Stimulated activated CD4-positive, alpha-beta T cell treated with anti-CD3 and anti-CD28 coated beads, Interleukin-1b, Interleukin-23, amount 100 ng/mL, for 1 hour (primary cell): Measurements from ENCODE around the gene HCN2.
A peak's percentile ranks its signal among the peaks of the same experiment; 100 is the strongest.

Experiments
- DNase-seq, 2 donors: peaks; one replicate each; pipeline ENCODE4 v3.0.0-alpha.2; 2020; ENCODE audit warnings: low read depth in 2 of 2

HCN2 gene

DNA sequence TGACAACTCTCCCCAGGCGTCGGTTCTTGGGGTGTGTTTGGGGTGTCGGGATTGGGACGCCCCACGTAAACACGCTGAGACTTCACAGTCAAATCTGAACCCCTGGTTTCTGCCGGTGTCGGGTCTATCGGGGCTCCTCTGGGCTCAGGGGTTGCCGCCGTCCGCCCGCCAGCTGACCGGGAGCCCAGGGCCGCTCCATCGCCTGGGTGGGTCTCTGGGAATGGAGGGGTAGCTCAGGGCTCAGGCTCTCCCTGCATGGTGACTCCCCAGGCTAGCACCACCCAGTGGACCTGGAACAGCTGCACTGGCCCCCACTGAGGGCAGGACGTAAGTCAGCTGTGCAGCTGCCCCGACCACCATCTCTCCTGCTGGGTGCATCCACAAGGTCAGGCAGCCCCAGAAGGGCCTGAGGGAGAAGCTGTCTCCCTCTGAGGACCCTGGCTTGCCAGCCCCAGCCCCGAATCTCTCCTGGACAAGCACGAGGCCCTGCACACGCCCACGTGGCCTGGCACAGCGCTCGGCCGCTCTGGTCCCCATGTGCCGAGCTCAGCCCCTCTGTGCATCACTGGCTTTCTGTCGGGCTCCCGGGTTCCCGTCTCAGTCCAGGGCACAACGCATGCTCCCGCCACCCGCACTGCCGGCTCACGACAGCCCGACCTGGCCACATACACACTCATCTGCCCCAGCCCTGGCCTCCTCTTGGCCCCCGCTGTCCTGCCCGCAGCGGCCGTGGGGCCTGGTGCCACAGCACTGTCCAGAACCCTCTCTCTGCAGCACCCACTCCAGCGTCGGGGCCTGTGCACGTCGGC, 67.3 kb downstream of the HCN2 start:
- no peak for DNase-seq

DNA sequence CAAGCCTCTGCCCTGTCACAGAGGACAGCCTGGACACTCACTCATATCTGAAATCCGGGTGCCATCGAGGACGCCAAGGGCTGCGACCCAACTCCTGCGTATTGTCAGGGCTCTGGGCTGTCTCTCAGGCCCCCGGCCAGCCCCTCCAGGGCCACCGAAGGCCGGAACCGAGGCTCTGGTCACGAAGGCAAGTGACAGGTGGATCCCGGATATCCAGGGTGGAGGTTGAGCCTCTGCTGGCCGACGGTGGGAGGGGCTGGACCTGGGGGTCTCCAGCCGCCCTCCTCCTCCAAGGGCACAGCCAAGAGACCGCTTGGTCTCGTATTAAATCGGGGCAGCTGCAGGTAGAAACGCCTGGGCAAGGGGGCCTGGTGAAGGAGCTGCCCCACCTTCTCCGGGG, 67.9 kb downstream of the HCN2 start:
- no peak for DNase-seq

DNA sequence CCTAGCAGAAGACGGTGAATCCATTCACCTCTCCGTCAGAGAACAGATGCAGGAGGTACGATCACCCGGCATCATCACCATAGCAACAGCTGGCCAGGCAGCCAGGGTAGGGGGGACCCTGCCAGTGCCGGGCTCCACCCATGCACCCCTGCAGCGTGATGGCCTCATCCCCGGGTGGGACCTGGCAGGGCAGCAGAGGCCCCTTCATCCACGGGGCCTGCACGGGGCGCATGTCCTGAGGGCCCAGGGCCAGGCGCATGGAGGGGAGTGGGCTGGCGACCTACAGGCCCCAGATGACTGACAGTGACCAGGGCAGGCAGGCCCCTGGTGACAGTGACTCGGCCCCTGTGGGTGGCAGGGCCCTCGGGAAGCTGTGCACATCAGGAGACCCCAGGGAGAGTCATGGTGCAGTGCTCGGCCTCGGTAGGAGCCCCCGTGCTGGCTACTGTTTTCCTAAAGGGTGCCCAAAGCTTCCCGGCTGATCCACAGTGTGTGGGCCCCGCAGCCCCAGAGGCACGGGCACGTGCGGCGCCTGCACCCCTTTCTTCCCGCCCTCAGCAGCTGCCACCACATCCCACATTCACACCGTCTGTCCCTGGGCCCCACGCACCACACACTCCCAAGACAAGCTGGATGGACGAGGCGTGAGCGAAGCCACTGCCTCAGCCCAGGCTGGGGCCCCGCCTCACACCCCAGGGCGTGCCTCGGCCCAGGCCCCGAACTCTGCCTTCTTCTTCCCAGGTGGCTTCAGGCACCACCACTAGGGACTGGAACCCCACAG, 68.6 kb downstream of the HCN2 start:
- no peak for DNase-seq

DNA sequence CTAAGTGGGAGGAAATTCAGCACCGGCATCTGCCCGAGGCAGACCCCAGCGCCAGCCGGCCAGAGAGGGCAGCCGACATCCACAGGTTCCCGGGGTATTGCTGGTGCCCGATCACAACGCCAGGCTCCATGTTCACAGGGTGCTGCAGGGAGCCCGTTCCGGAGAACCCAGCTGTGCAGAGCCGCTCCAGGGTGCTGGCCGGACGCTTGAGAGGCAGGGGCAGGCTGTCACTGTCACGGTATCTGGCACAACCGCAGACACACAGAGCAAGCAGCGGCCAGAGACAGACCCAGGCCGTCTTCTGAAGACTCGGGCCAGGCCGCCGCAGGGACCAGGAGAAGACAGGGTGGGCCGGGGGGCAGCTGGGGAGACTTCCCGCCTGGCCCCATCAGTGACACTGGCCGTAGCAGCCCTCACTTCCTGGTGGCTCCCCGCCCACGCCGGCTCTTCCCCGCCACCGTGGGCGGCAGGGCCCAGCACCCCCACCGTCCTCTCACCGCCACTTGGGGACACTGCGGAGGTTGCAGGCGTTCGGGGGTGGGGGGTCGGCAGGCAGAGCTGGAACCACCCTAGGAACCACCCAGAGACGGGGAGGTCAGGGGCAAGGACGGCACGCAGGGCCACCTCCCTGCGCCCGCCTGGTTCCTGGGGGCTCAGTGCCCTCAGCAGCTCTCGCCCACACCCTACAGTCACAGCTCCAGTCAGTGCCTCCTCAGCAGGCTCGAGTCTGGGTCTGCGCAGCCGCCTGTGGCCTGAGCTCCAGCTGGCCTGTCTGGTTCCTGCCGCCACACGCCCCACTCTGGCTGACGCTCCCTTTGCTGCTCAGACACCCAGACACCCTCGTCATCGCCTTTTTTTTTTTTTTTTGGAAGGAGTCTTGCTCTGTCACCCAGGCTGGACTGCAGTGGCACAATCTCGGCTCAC, 69.5 kb downstream of the HCN2 start:
- no peak for DNase-seq

DNA sequence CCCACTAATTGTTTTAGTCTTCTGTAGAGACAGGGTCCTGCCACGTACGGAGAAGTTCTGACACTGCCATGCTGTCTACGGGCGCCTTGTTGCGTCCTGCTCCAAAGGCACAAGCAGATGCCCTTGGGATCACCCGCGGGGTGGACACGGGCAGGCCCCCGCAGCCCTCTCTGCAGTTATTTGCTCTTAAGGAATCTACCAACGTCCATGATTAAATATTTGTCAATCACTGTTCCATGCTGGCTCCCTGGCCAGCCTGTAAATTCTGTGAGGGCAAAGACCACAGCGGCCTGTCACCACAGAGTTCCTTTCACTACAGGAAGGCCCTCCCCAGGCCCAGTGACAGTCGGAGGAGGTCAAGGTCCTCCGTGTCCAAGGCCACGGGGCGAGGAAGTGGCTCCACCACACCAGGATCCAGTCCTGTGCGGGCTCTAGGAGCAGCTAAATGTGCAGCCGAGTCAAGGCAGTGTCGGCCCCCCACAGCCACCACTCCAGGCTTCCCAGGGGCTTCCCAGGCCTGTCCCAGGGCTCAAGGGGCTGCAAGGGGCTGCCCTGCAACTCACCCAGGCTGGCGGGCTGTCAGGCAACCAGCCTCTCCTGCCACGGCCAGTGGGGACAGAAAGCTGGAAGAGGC, 71.2 kb downstream of the HCN2 start:
- no peak for DNase-seq

DNA sequence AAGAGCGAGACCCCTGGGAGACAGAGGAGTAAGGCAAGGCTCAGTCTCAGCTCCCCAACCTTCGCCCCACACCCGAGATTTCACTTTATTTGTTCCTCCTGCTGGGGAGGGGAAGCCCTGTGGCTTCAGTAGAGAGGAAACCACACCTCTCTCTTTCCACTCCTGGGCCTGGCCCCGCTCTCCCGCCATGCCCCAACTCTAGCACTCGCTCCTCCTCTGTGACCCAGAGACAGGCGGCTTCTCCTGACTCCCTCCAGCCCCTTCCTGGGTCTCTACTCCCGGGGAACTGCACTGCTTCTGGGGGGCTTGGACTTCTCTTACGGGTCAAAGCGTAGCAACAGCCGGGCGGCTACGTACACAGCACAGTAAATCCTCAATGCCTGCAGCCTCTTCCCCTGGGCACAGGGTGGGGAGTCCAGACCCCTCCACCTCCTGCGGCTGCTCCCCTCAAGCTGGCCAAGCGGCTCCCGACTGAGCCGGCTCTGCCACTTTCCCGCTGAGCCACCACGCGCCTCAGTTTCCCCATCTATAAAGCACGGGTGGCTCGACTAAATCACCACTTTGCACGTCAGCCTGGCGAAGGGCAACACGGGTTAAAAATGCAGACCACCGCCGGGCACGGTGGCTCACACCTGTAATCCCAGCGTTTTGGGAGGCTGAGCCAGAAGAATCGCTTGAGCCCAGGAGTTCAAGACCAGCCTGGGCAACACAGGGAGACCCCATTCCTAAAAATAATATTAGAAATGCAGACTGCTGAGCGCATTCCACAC, 71.9 kb downstream of the HCN2 start:
- peak; percentile 34 to 55 for DNase-seq

DNA sequence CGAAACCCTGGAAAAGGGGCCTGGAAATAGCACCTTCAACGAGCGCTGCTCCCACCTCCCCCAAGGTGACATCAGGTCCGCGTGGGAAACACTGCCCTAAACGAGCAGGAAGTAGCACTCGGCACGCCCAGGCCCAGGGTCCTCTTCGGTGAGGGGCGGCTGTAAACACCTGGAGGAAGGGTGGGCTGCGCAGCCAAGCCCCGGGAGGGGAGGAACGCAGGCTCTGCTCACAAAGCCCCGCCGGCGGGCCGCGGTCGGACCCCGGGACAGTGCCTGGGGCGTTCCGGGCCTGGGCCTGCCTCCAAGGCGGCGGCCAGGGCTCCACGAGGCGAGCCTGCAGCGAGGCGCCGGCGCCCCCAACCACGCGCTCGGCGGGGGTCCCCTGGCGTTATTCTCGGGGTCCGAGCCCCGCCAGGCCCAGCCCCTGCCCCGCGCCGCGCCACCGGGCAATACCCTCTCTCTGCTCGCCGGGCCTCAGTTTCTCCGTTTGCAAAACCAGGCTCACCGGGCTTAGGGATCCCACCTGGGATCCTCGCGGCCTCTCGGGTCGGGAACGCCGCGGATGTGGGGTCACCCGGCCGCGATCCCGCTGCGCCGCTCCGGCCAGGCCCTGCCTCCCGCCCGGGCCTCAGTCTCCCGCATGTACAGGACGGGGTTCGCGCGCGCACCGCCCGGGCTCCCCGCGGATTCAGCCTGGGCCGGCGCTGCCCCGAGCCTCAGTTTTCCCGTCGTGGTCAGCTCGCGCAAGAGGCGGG, 72.7 kb downstream of the HCN2 start:
- DNase-seq: peak in 1 of 2 donors; percentile 55

DNA sequence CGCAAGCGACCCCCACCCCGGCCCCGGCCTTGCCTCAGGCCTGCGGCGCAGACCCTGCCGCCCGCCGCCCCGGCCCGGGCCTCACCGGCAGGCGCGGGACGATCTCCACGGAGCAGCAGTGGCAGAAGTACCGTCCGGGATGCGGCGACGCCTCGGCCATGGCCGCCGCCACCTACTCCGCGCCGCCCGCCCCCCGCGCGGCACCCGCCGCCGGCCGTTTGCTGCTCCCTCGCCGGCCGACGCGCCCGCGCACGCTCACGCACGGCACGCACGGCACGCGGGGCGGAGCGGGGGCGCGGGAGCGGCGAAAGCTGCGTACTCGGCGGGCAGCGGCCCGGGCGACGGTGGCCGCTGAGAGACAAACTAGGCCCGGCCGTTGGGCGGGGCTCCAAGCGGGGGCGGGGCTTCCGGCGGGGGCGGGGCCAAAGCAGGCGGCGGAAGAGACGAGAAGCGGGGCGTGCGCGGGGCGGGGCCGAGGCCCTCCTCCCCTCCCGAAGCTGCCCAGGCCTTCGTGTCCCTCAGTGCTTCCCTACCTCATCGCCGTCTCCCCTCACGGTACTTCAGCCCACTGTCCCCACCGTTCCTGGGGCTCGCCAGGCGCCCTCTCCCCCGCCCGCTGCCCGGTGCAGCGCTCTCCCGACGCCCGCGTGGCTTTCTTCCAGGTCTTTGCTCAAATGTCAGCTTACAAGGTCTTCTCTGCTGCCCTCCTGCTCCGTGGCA, 73.4 kb downstream of the HCN2 start, which contains the start of gene RNF126:
RNF126 (minus strand) TSS at position 253 of the 720 bp plus-strand sequence; CDS start at position 160, 93 bp downstream.
- peak; percentile 94 to 96 for DNase-seq

DNA sequence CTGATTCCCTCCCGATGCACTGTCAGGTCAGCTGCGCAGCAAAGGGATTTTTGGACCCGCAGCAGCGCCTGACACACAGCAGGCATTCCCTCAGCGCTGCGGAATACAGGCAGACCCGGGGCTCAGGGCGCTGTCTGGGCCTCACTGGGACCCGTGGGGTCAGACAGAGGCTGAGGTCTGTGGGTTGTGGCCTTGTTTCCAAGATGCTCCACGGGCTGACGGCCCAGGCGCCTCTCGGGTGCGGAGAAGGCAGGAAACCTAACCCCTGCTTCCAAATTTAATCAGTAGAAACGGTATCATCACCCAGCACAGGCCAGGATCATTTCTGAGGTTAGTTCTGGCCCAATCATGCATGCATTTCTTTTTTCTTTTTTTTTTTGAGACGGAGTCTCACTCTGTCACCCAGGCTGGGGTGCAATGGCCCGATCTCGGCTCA, 74.0 kb downstream of the HCN2 start:
- no peak for DNase-seq

DNA sequence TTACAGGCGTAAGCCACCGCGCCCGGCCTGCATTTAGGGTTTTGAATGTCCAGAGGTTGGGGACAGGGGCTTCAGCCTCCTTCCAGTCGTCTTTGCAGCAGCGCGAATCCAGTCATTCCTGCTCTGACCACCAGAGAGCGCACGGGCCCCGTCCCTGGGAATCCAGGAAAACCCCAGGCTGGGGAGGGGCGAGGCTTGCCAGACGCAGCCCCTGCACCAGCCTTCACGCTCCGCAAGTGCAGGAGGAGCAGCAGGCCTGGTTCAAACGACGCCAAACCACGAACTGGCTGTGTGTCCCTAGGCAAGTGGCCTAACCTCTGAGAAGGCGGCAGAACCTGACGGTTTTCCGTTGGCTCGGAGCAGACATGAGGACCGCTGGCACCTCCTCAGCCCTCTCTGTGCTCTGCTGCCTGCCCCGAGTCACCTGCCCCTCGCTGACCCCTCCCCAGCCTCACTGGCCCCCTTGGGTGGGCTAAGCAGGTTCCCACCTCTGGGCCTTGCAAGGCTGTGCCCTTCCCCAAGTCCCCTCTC, 75.3 kb downstream of the HCN2 start:
- DNase-seq: peak; percentile 45 to 79
